Stimulated activated CD8-positive, alpha-beta memory T cell treated with anti-CD3 and anti-CD28 coated beads, Interleukin-4, amount 100 ng/mL, for 24 hours (primary cell): Measurements from ENCODE around the gene TTC24.
"Not testable (repeated sequence)": the region's sequence is repeated elsewhere in the genome, so short reads cannot be mapped to it uniquely, and the experiment has no call there.

Experiments used
- DNase-seq: peaks from one replicate; pipeline ENCODE4 v3.0.0-alpha.2; 2020; ENCODE audit warnings: low read depth

The TTC24 gene

GRCh38 chr1:156579472-156579871 is at the start of gene TTC24:
TSS of gene TTC24 (plus strand) at chr1:156579723. CDS start at chr1:156581365, 1,642 bp downstream.
- no peak for DNase-seq

GRCh38 chr1:156530006-156530405 is 49.5 kb upstream of the TTC24 start:
- no peak for DNase-seq

- DNase-seq, result no peak
Measured at GRCh38 chr1:156532374-156532773, 47.1 kb upstream of the TTC24 start.

GRCh38 chr1:156533568-156534220 is 45.8 kb upstream of the TTC24 start:
- DNase-seq, result no peak

- no peak for DNase-seq
Measured at GRCh38 chr1:156534424-156535060, 45.0 kb upstream of the TTC24 start.

- DNase-seq, result no peak
Measured at GRCh38 chr1:156537027-156537426, 42.5 kb upstream of the TTC24 start.

GRCh38 chr1:156538711-156539440 is 40.6 kb upstream of the TTC24 start:
- DNase-seq, result no peak

- no peak for DNase-seq
Measured at GRCh38 chr1:156539818-156540355, 39.6 kb upstream of the TTC24 start.

- no peak for DNase-seq
Measured at GRCh38 chr1:156540955-156541354, 38.6 kb upstream of the TTC24 start.

- no peak for DNase-seq
Measured at GRCh38 chr1:156543066-156543465, 36.5 kb upstream of the TTC24 start.

- no peak for DNase-seq
Measured at GRCh38 chr1:156544592-156545102, 34.9 kb upstream of the TTC24 start.

- no peak for DNase-seq
Measured at GRCh38 chr1:156546267-156546666, 33.3 kb upstream of the TTC24 start.

GRCh38 chr1:156547434-156547833 is 32.1 kb upstream of the TTC24 start:
- no peak for DNase-seq

GRCh38 chr1:156547982-156548381 is 31.5 kb upstream of the TTC24 start:
- DNase-seq, result no peak

GRCh38 chr1:156549390-156549789 is 30.1 kb upstream of the TTC24 start:
- DNase-seq, result no peak

GRCh38 chr1:156549831-156550230 is 29.7 kb upstream of the TTC24 start:
- no peak for DNase-seq

- no peak for DNase-seq
Measured at GRCh38 chr1:156550346-156550745, 29.2 kb upstream of the TTC24 start.

- no peak for DNase-seq
Measured at GRCh38 chr1:156551066-156551643, 28.4 kb upstream of the TTC24 start.

GRCh38 chr1:156551869-156552268 is 27.7 kb upstream of the TTC24 start:
- DNase-seq, result no peak

- no peak for DNase-seq
Measured at GRCh38 chr1:156552518-156552917, 27.0 kb upstream of the TTC24 start.

GRCh38 chr1:156552937-156553336 is 26.6 kb upstream of the TTC24 start:
- not testable (repeated sequence) for DNase-seq

GRCh38 chr1:156553860-156554485 is 25.6 kb upstream of the TTC24 start:
- DNase-seq, result no peak
